Adrenal gland (tissue), 12 donors: ENCODE data around the gene CXXC4. TPM values are rescaled to one million over a fixed set of nuclear protein-coding genes. Genes with fewer than 3 reads are reported as not detected.

ENCODE experiments used
- DNase-seq, 7 donors: peaks; one replicate each; pipeline ENCODE4 v3.0.0-alpha.2; 2019 to 2020
- H3K27ac ChIP-seq, 5 donors: fragments of 200-600 bp; sonication (generic) in 4 of 5; 1 replicate in 3 of 5; 2 replicates in 2 of 5; pipeline versions ENCODE4 v1.5.1 to v1.8.0; 2016 to 2020; ENCODE audit warnings: mild to moderate bottlenecking in 1 of 5
- H3K27me3 ChIP-seq: fragments of 200-600 bp; 2 replicates; pipeline ENCODE4 v1.8.0; 2021
- H3K36me3 ChIP-seq, 2 donors: fragments of 200-600 bp; replicated peaks in 1 of 2; 1 replicate in 1 of 2; 2 replicates in 1 of 2; pipeline versions ENCODE4 v1.5.1 to v1.8.0; 2018 to 2022
- H3K4me1 ChIP-seq, 2 donors: fragments of 200-600 bp; replicated peaks in 1 of 2; 1 replicate in 1 of 2; 2 replicates in 1 of 2; pipeline versions ENCODE4 v1.5.1 to v1.8.0; 2018 to 2021
- H3K4me3 ChIP-seq, 4 donors: fragments of 200-600 bp; sonication (generic) in 3 of 4; one replicate each; pipeline ENCODE4 v1.5.1; 2016 to 2018
- H3K9me3 ChIP-seq, 3 donors: fragments of 200-600 bp; sonication (generic) in 1 of 3; replicated peaks in 1 of 3; 1 replicate in 2 of 3; 2 replicates in 1 of 3; pipeline versions ENCODE4 v1.5.1 to v1.8.0; 2016 to 2021
- CTCF ChIP-seq, 6 experiments: fragments of 450-650 bp in 4 of 6; fragments of 200-600 bp in 2 of 6; sonication (generic) in 1 of 6; IDR thresholded peaks; 1 replicate in 5 of 6; 2 replicates in 1 of 6; pipeline versions ENCODE4 v1.5.1 to v1.8.0; 2016 to 2021; ENCODE audit warnings: antibody characterized with exemption in 6 of 6, mild to moderate bottlenecking in 2 of 6, moderate library complexity in 1 of 6
- POLR2A ChIP-seq, 2 donors: fragments of 450-650 bp; IDR thresholded peaks; one replicate each; pipeline ENCODE4 v1.6.1; 2017; ENCODE audit warnings: antibody characterized with exemption in 2 of 2, mild to moderate bottlenecking in 2 of 2, moderate library complexity in 1 of 2
- WGBS, 4 donors: extraction: QIAGEN DNeasy Blood & Tissue Kit in 2 of 4; methylation state at CpG; one replicate each; pipeline versions ENCODE4 v1.1.5 to v1.1.7; 2013 to 2017; 5-methylcytosine and 5-hydroxymethylcytosine counted together
- intact Hi-C, 2 donors: fragments of 100-400 bp; cut with DNase I; formaldehyde crosslinking; loops; one replicate each; pipeline versions ENCODE4 v1.14.1 to v1.15.0; 2022 to 2023
- polyA plus RNA-seq, 3 donors: library from polyadenylated mRNA; stranded (reverse); fragments of 200-250 nt in 2 of 3; fragments of 350-450 nt in 1 of 3; fragmentation: Illumina TruSeq in 1 of 3; extraction: RNeasy Lipid Tissue Mini Kit (QIAGEN cat#74804) in 1 of 3; gene quantifications; one replicate each; pipeline ENCODE4 v1.2.3, GENCODE V29; 2013 to 2014
- total RNA-seq, 9 donors: library from RNA; depleted of rRNA in 4 of 9; stranded (reverse); fragments of >200 nt in 4 of 9; fragments of 120-200 nt in 1 of 9; fragmentation: NEBNext Ultra II Directional in 1 of 9; extraction: Animal tissue kit (Norgen Biotek cat#: 25700) in 1 of 9; gene quantifications; one replicate each; pipeline versions ENCODE4 v1.1.0 to v1.2.4, GENCODE V29; 2013 to 2023
- donor health status: healthy with polysubstance abuse.
- donor health status: Bipolar disorder and iron deficiency.
- donor health status: DM: yes; HTN: yes; CAD: no.
- donor health status: DM: no; HTN: no; CAD: no.
- donor health status: DM: no; HTN: no; CAD: no.
- donor health status: DM: yes; HTN: yes; CAD: no.

CXXC4 gene
- total and polyA plus RNA-seq, 12 donors, result 0.12 to 2.9 (median 0.86) TPM

GRCh38 chr4:104451573-104451972, 43.1 kb downstream of the CXXC4 start:
- H3K4me3 ChIP-seq, result no peak overlapping the region
- no peaks in the 10 kb centered on the region for H3K36me3 ChIP-seq
- intact Hi-C loops, result no loop called here
- no peak for DNase-seq
- H3K4me1 ChIP-seq, result no peaks in the 10 kb centered on the region
- no peaks in the 10 kb centered on the region for H3K9me3 ChIP-seq
- TF ChIP-seq POLR2A (IDR thresholded peaks at IDR 0.05), result no peak
- TF ChIP-seq CTCF (IDR thresholded peaks at IDR 0.05), result peak in 1 of 6 experiments; percentile 29
- H3K27me3 ChIP-seq, result no peaks in the 10 kb centered on the region
- H3K27ac ChIP-seq, result no peak overlapping the region
- WGBS, 4 donors, result 10 to 31% (median 24%) methylated on average over 1 of the region's 1 CpG

GRCh38 chr4:104449537-104449936, 45.2 kb downstream of the CXXC4 start:
- Histone ChIP-seq H3K4me1 (no peaks in the 10 kb centered on the region), H3K9me3 (no peaks in the 10 kb centered on the region), H3K27ac (no peak overlapping the region), H3K27me3 (no peaks in the 10 kb centered on the region), H3K36me3 (no peaks in the 10 kb centered on the region), H3K4me3 (no peak overlapping the region)
- no peak for DNase-seq
- intact Hi-C loops, result no loop called here
- 72 to 77% (median 73%) methylated on average over 3 of the region's 3 CpGs for WGBS, 4 donors
- no peak for TF ChIP-seq POLR2A (IDR thresholded peaks at IDR 0.05)

- Histone ChIP-seq H3K4me1 (no peaks in the 10 kb centered on the region), H3K27ac (no peak overlapping the region), H3K27me3 (no peaks in the 10 kb centered on the region), H3K9me3 (no peaks in the 10 kb centered on the region), H3K36me3 (no peaks in the 10 kb centered on the region), H3K4me3 (no peak overlapping the region)
- 35 to 65% (median 49%) methylated on average over 2 of the region's 2 CpGs for WGBS, 4 donors
- no peak for DNase-seq
- TF ChIP-seq POLR2A (IDR thresholded peaks at IDR 0.05) (no peak), CTCF (IDR thresholded peaks at IDR 0.05) (no peak)
- intact Hi-C loops, result no loop called here
These were observed 47.4 kb downstream of the CXXC4 start for GRCh38 chr4:104447294-104447693.

GRCh38 chr4:104446431-104447278, 48.0 kb downstream of the CXXC4 start:
- 43 to 50% (median 46%) methylated on average over 5 of the region's 5 CpGs for WGBS, 4 donors
- Histone ChIP-seq H3K36me3 (no peaks in the 10 kb centered on the region), H3K27me3 (no peaks in the 10 kb centered on the region), H3K27ac (no peak overlapping the region), H3K4me1 (no peaks in the 10 kb centered on the region), H3K4me3 (no peak overlapping the region), H3K9me3 (no peaks in the 10 kb centered on the region)
- TF ChIP-seq POLR2A (IDR thresholded peaks at IDR 0.05), result no peak
- TF ChIP-seq CTCF (IDR thresholded peaks at IDR 0.05), result no peak
- intact Hi-C loops, result no loop called here
- DNase-seq, result no peak

- DNase-seq, result no peak
- intact Hi-C loops, result no loop called here
- WGBS, 4 donors, result 61 to 80% (median 66%) methylated on average over 2 of the region's 2 CpGs
- Histone ChIP-seq H3K36me3 (no peaks in the 10 kb centered on the region), H3K4me1 (no peaks in the 10 kb centered on the region), H3K27me3 (no peaks in the 10 kb centered on the region), H3K27ac (no peak overlapping the region), H3K4me3 (no peak overlapping the region), H3K9me3 (no peaks in the 10 kb centered on the region)
- TF ChIP-seq CTCF (IDR thresholded peaks at IDR 0.05) (no peak), POLR2A (IDR thresholded peaks at IDR 0.05) (no peak)
These were observed 50.0 kb downstream of the CXXC4 start for GRCh38 chr4:104444685-104445084.
